GM19395 (cell line): ENCODE measurements around the gene XRCC3.

Source experiments
- ATAC-seq: cut with Tn5 transposase; IDR thresholded peaks from one replicate; pipeline ENCODE4 v1.9.1; 2021; ENCODE audit warnings: mild to moderate bottlenecking, moderate library complexity; ENCODE audit not compliant: unreplicated experiment

Gene XRCC3

GRCh38 chr14:103695296-103696069 is 19.8 kb downstream of the XRCC3 start:
- no peak for ATAC-seq

DNA sequence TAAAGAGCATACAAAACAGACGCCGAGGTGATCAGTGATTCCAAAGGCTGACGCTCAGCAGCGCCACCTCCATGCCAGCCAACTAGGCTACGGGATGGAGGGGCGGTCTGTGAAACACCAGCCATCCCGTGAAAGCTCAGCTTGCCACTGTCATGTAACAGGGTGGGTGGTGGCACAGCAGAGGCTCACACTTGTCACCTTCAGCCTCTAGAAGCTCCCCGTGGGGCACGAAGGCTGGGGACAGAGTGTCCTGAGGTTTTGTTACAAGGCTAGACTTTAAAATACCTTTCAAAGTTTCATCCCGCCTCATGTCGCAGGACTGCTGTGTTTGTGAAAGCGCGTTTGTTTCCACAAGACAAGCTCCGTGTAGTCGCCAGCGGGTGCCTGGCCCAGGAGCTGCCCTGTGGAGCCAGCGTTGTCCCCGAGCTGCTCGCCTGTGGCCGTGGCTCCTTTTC is 20.7 kb downstream of the XRCC3 start:
- no peak for ATAC-seq

GRCh38 chr14:103693515-103693914 is 21.7 kb downstream of the XRCC3 start:
- ATAC-seq = no peak

DNA sequence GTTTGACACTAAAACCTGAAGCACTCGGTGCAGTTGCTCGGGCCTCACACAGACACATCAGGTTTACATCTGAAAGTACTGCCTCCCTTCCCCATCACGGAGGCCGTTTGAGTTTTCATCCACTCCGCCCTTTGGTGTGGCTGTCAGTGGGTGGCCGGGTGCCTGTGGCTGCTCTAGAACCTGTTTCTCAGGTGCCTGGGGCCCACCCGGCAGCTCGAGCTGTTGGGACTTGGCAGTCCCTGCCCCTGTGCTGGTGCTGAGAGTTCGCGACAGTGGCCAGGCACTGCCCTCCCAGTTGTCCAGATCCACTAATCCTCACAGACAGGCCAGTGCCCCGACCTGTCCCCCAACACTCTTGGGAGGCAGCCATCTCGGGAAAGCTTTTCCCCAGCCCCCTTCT is 22.4 kb downstream of the XRCC3 start:
- ATAC-seq = no peak

DNA sequence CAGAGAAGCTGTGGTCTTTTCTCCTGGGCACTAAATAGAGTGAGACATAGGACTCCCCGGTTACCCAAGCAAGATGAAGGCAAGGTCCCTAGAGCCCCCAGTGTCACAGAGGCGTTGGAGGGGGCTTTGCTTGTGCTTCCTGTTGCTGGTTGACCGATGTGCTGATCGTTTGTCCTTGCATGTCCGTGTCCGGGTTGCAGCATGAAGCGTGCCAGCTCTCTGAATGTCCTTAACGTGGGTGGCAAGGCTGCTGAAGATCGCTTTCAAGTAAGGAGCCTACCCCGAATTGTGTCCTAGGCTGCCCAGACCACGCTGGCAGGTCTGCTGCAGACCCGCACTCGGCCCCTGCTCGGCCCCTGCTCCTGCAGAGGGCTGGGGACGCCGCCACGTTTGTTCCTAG is 23.1 kb downstream of the XRCC3 start:
- peak; percentile 16 for ATAC-seq

- ATAC-seq = peak; percentile 71
Measured at GRCh38 chr14:103691655-103692054, 23.6 kb downstream of the XRCC3 start.

- ATAC-seq = no peak
Measured at GRCh38 chr14:103690332-103690731, 24.9 kb downstream of the XRCC3 start.

DNA sequence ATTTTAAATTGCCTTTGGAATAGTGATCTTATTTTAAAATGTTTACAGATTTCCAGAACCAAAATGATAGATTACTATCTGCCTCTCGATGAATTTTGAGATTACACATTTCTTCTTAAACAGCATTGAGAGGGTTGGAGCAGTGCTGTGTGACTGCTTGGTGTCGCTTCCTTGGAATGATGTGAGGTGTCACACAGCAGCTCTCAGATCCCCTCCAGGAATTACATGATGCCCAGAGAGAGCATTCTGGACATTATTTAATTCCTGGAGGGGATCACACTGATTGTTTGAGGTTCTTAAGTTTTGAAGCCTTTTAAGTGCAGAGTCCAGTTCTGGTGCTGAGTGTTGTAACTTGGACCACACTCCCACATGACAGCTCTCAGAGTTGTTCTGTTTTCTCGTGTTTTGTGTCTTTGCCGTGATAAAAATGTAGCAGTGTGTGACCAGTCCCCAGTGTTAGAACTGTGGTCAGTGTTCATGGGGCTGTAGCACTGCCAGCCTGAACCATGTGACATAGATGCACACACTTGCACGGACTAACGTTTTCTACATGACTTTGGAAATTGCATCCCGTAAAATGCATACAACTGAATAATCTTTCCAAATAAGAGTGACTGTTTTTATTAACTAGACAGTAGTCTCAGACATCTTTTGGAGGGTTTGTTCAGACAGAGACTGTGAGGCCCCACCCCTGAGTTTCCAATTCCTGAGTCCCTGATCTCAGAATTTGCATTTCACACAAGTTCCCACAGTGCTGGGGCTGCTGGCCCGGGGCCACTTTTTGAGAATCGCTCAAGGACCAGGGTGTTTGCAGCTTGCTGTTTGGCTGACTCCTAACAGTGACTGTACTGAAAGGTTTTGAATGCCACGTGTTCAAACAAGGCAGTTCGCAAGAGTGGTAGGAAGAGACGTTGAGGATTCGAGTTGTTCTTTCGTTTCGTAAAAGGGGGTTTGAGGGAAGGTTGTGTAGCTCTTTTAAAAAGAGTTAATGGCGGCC is 26.0 kb downstream of the XRCC3 start:
- ATAC-seq = peak; percentile 46

GRCh38 chr14:103688441-103688840 is 26.8 kb downstream of the XRCC3 start:
- no peak for ATAC-seq

GRCh38 chr14:103687712-103688111 is 27.5 kb downstream of the XRCC3 start:
- ATAC-seq = no peak

DNA sequence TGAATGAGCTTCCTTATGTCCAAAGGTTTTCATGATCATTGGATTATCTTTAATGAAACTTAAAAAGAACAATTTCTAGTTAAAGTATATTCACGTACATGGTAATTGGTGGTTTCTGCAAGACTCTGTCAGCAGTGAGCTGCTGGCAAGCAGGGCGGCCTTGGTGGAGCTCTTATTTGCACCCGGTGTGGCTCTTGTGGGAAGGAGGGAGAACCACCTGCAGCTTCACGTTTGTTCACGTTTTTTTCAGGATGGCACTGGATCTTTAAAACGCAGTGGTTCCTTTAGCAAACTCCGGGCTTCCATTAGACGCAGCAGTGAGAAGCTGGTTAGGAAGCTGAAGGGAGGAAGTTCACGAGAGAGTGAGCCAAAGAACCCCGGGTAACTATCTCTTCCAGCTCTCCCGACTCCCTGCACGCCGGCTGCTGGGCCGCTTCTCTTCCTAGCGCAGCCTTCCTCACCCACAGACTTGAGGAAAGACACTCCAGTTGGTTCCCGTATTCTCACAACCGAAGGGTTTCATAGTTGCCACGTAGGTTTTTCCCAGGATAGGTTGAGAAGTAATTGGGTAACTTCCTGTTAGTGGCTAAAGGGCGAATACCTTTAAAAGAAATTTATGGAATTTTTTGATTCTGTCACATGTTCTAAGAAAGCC is 28.3 kb downstream of the XRCC3 start:
- no peak for ATAC-seq

DNA sequence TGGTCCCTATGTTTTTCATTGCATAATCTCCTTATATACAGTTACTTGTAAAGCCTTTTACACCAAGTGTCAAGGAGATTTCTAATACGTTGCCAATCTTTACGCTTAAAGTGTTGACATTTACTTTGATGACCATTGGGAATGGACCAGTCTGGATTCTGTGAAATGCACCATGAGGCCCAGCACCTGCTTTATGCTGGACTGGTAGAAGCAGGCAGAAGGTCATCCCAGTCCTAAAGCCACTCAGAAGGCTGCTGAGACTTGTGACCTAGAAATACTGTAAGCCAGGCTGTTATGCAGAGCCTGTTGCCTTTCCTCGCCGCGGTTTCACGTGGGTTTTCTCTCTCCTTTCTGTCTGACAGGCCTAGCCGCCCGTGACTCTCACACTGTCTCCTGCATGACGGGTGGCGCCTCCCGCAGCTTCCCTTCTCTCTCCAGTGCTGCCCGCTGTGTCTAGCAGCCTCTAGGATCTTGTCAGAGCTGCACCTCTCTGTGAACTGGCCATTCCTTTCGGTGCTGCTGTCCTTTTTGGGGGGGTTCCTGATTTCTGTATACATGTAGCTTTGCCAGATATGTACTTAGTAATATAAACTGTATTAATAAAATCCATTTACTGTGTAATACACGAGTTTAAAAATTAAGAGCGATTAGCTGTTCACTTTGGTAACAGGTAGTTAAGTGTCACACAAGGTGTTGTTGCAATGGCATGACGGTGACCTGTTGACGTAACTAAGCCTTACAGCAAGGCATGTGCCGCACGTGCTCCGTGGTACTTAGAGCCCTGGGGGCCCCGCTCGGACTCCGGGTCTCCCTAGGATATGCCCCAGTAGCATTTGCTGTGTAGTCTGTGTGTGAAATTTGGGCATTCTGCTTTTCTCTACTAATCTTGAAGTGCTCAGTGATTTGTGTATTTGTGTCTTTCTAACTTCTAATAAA is 29.7 kb downstream of the XRCC3 start:
- ATAC-seq = no peak

DNA sequence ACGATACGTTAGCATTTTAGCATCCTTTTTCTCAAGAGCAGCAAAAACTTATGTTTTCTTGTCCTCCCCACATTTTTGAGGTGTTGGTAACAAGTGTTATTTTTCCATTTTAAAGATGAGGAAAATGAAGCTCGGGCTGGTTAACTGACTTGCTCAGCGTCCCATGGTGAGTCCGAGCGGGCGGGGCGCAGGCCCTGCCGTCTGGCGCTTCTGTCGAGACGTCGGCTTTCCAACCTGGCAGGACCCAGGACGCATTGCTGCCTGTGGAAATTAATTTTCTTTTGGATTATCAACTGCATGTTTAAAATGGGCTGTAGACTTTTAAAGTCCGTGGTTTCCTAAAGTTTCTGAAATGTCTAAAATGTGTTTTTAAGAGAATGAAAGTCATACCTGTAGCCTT is 30.4 kb downstream of the XRCC3 start:
- no peak for ATAC-seq

DNA sequence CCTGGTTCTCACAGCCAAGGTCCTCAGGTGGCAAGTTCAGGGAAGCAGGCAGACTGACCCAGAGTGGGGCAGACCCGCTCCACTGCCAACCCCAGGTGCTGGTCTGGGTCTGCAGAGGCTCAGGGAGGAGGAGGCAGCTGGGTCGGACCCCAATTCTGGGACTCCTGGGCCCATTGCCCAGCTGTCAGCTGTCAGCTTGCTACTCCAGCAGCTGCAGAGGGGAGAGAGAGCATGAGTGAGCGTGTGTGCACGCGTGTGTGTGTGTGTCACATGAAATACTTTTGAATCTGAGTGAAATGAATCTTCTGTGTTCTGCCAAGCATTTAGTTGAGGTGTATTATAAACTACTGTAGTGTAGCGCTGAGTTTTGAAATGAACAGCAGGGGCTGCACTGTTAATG is 30.8 kb downstream of the XRCC3 start:
- no peak for ATAC-seq

DNA sequence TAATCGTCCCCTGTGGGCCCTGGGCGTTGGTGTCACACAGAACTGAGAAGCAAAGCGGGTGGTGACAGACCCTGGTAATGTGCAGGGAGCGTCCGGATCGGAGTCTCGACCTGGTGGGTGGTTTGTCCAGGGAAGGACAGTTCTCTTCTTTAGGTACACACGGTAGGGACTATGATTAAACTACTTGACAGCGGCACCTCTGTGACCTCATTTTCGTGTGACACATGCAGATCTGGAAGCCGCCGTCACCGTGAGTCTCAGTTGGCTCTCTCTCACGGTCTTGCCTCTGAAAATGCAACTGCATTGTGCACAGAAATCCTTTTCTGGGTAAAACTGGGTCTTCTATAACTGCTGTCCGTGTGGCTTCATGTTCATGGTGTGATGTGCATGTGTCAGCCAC is 32.1 kb downstream of the XRCC3 start:
- no peak for ATAC-seq

- no peak for ATAC-seq
Measured at GRCh38 chr14:103680491-103681231, 34.6 kb downstream of the XRCC3 start.

- no peak for ATAC-seq
Measured at GRCh38 chr14:103679351-103679750, 35.9 kb downstream of the XRCC3 start.

DNA sequence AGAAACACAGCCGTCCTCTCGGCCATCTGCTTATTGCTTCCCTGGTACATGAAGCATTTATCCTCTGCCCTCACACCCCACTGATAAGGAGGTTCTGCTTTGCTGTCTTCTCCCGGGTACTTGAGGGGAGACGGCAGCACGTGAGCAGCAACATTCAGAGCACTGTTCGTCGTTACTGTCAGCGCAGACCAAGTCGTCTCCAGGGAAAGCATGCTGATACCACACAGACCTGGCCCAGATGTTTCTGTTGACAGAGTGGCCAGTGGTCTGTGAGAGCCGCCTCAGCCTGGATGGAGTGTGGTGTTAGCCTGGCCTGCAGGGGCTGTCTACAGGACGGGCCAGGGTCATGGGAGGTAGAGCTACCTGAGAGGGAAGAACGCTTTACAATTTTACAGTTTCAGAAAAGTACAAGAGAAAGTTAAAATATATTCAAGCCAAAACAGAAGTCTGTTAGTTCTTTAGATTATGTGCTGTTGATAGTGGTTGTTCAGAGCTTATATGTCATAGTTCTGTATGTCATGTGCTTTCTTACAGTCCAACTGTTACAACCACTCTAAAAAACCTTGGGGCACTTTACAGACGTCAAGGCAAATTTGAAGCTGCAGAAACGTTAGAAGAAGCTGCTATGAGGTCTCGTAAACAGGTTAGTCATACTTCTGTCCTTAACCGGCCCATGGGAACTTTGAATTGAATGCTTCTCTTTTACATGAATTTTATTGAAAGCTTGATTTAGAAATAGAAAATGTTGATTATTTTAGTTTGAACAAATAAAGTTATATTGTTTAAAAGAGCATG is 38.2 kb downstream of the XRCC3 start:
- no peak for ATAC-seq

- no peak for ATAC-seq
Measured at GRCh38 chr14:103675957-103676356, 39.3 kb downstream of the XRCC3 start.
